ENCODE data around the gene ARHGAP6. TPM values are rescaled to one million over a fixed set of nuclear protein-coding genes. Genes with fewer than 3 reads are reported as not detected.

ARHGAP6 gene
- total RNA-seq, 1 experiment from 2014 or later, result 0.21 TPM

GRCh38 chrX:11429538-11430085, 236.1 kb downstream of the ARHGAP6 start:
- no peak for DNase-seq (ENCODE audit: low read depth, low spot score)
- in situ Hi-C loops (cut with HindIII; ENCODE audit: low pct_unique_long_range_greater_than_20kb, low sequenced_read_pairs), result no loop called here

GRCh38 chrX:11427453-11428071, 238.2 kb downstream of the ARHGAP6 start:
- in situ Hi-C loops (cut with HindIII; ENCODE audit: low pct_unique_long_range_greater_than_20kb, low sequenced_read_pairs), result no loop called here
- no peak for DNase-seq (ENCODE audit: low read depth, low spot score)

GRCh38 chrX:11426712-11427452, 238.8 kb downstream of the ARHGAP6 start:
- in situ Hi-C loops (cut with HindIII; ENCODE audit: low pct_unique_long_range_greater_than_20kb, low sequenced_read_pairs), result no loop called here

GRCh38 chrX:11424903-11425674, 240.6 kb downstream of the ARHGAP6 start:
- in situ Hi-C loops (cut with HindIII; ENCODE audit: low pct_unique_long_range_greater_than_20kb, low sequenced_read_pairs), result no loop called here
- no peak for DNase-seq (ENCODE audit: low read depth, low spot score)

More at GRCh38 chrX:11426712-11427452, 238.8 kb downstream of the ARHGAP6 start:
- DNase-seq (ENCODE audit: low read depth, low spot score), result no peak

GRCh38 chrX:11423949-11424348, 241.8 kb downstream of the ARHGAP6 start:
- DNase-seq (ENCODE audit: low read depth, low spot score), result no peak
- in situ Hi-C loops (cut with HindIII; ENCODE audit: low pct_unique_long_range_greater_than_20kb, low sequenced_read_pairs), result no loop called here

- no peak for DNase-seq (ENCODE audit: low read depth, low spot score)
- in situ Hi-C loops (cut with HindIII; ENCODE audit: low pct_unique_long_range_greater_than_20kb, low sequenced_read_pairs), result no loop called here
Observed at GRCh38 chrX:11423362-11423818, 242.3 kb downstream of the ARHGAP6 start.

GRCh38 chrX:11422525-11422857, 243.2 kb downstream of the ARHGAP6 start:
- in situ Hi-C loops (cut with HindIII; ENCODE audit: low pct_unique_long_range_greater_than_20kb, low sequenced_read_pairs), result no loop called here
- no peak for DNase-seq (ENCODE audit: low read depth, low spot score)

GRCh38 chrX:11421805-11422524, 243.8 kb downstream of the ARHGAP6 start:
- no peak for DNase-seq (ENCODE audit: low read depth, low spot score)
- in situ Hi-C loops (cut with HindIII; ENCODE audit: low pct_unique_long_range_greater_than_20kb, low sequenced_read_pairs), result no loop called here

GRCh38 chrX:11420851-11421250, 244.9 kb downstream of the ARHGAP6 start:
- DNase-seq (ENCODE audit: low read depth, low spot score), result no peak
- in situ Hi-C loops (cut with HindIII; ENCODE audit: low pct_unique_long_range_greater_than_20kb, low sequenced_read_pairs), result no loop called here

GRCh38 chrX:11419102-11419501, 246.6 kb downstream of the ARHGAP6 start:
- in situ Hi-C loops (cut with HindIII; ENCODE audit: low pct_unique_long_range_greater_than_20kb, low sequenced_read_pairs), result no loop called here

GRCh38 chrX:11416600-11416999, 249.1 kb downstream of the ARHGAP6 start:
- in situ Hi-C loops (cut with HindIII; ENCODE audit: low pct_unique_long_range_greater_than_20kb, low sequenced_read_pairs), result no loop called here
- DNase-seq (ENCODE audit: low read depth, low spot score), result no peak

More at GRCh38 chrX:11419102-11419501, 246.6 kb downstream of the ARHGAP6 start:
- DNase-seq (ENCODE audit: low read depth, low spot score), result no peak

GRCh38 chrX:11414091-11414490, 251.6 kb downstream of the ARHGAP6 start:
- in situ Hi-C loops (cut with HindIII; ENCODE audit: low pct_unique_long_range_greater_than_20kb, low sequenced_read_pairs), result no loop called here
- DNase-seq (ENCODE audit: low read depth, low spot score), result no peak

- in situ Hi-C loops (cut with HindIII; ENCODE audit: low pct_unique_long_range_greater_than_20kb, low sequenced_read_pairs), result no loop called here
- DNase-seq (ENCODE audit: low read depth, low spot score), result no peak
Observed at GRCh38 chrX:11412715-11413623, 252.8 kb downstream of the ARHGAP6 start.

- in situ Hi-C loops (cut with HindIII; ENCODE audit: low pct_unique_long_range_greater_than_20kb, low sequenced_read_pairs), result no loop called here
- no peak for DNase-seq (ENCODE audit: low read depth, low spot score)
Observed at GRCh38 chrX:11409957-11410356, 255.8 kb downstream of the ARHGAP6 start.

- in situ Hi-C loops (cut with HindIII; ENCODE audit: low pct_unique_long_range_greater_than_20kb, low sequenced_read_pairs), result no loop called here
- no peak for DNase-seq (ENCODE audit: low read depth, low spot score)
Observed at GRCh38 chrX:11408783-11409182, 256.9 kb downstream of the ARHGAP6 start.

- no peak for DNase-seq (ENCODE audit: low read depth, low spot score)
- in situ Hi-C loops (cut with HindIII; ENCODE audit: low pct_unique_long_range_greater_than_20kb, low sequenced_read_pairs), result no loop called here
Observed at GRCh38 chrX:11408109-11408405, 257.7 kb downstream of the ARHGAP6 start.
